T1000 (cell line): Measurements from ENCODE around the gene KDSR.

Experiments used
- DNase-seq: peaks from one replicate; lab custom pipeline; 2025; ENCODE audit warnings: mixed read lengths; lab: John Stamatoyannopoulos, UW

The KDSR gene

DNA sequence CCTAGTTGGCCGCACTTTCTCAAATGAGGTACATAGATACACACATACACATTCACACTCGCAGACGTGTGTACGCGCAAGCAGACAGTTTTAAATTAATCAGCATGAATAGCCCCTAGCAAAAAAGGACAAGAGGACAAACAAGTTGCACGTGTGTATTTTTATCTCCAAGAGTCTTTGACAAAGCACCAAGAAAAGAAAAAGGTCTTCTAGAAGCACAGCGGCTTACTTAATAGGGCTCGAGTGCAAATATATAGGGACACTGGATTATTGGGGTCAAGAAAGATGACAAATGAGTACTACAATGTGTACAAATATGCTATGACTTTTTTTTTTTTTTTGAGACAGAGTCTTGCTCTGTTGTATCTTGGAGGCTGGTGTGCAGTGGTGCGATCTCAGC, 45.7 kb downstream of the KDSR start:
- no peak for DNase-seq

DNA sequence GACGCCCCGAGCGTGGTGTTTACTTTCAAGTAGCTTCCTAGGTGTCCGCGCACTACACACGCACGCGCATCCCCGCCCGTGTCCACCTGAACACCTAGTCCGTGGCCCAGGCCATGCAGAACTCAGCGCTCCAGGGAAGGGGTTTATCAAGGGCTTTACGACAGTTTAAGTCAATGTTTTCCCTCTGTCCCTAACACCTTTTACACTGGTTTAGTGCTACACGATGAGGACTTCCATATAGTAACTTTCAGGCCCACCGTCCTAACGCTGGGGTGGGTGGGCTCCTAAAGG, 46.1 kb downstream of the KDSR start:
- DNase-seq: no peak

- DNase-seq: peak; percentile 21
Observed at GRCh38 chr18:63320123-63320974, 46.7 kb downstream of the KDSR start.

DNA sequence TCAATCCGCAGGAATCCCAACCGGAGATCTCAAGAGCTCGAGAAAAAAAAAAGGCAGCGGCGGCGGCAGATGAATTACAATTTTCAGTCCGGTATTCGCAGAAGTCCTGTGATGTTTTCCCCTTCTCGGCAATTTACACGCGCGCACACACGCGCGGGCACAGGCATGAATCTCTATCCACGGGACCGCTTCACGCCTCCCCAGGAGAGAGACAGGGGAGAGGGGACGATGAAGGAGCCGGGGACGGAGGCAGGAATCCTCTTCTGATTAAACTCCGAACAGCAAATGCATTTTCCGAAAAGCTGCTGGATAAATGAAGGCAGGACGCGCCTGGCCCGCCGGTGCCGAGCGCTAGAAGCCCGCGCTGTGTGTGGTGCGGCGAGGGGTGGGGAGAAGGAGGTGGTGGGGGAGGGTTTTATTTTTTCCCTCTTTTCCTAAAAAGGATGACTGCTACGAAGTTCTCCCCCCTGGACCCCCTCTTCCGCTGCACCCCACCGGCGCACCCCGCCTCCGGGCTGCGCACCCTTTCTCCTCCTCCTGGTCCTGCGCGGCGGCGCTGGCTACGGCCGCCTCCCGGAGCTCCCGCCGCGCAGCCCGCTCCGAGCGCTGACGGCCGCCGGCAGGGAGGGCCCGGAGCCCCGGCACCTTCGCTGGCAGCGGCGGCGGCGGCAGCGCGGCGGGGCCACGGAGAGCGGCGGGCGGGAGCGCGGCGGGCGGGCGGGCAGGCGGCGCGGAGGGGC, 47.5 kb downstream of the KDSR start, which contains the start of gene BCL2:
Gene BCL2, minus strand, starts transcription at position 387 of the 740 bp plus-strand sequence.
- no peak for DNase-seq

- DNase-seq: no peak
Observed at GRCh38 chr18:63318889-63319382, 48.1 kb downstream of the KDSR start.

DNA sequence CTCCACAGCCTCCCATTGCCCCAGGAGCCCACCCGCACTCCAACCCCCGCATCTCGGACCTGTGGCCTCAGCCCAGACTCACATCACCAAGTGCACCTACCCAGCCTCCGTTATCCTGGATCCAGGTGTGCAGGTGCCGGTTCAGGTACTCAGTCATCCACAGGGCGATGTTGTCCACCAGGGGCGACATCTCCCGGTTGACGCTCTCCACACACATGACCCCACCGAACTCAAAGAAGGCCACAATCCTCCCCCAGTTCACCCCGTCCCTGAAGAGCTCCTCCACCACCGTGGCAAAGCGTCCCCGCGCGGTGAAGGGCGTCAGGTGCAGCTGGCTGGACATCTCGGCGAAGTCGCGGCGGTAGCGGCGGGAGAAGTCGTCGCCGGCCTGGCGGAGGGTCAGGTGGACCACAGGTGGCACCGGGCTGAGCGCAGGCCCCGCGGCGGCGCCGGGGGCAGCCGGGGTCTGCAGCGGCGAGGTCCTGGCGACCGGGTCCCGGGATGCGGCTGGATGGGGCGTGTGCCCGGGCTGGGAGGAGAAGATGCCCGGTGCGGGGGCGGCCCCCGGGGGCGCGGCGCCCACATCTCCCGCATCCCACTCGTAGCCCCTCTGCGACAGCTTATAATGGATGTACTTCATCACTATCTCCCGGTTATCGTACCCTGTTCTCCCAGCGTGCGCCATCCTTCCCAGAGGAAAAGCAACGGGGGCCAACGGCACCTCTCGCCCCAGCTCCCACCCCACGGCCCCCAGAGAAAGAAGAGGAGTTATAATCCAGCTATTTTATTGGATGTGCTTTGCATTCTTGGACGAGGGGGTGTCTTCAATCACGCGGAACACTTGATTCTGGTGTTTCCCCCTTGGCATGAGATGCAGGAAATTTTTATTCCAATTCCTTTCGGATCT, 48.8 kb downstream of the KDSR start:
- no peak for DNase-seq

DNA sequence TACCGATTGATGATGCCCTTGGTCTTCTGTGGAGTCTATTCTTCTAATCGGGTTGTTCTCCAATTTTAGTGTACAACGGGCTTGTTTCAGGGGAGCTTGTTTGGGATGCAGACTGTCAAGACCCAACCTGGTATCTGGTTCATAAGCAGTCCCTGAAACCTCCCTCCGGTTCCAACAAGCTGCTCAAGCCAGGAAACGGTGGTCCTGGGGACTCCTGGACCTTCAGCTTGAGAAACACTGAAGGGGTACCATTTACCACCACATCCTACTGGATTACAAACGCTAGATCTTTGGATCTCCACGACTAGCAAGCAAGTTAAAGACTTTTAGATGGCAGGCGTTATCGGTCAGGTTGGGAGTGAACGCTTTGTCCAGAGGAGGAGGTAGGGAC, 49.5 kb downstream of the KDSR start:
- DNase-seq: no peak

DNA sequence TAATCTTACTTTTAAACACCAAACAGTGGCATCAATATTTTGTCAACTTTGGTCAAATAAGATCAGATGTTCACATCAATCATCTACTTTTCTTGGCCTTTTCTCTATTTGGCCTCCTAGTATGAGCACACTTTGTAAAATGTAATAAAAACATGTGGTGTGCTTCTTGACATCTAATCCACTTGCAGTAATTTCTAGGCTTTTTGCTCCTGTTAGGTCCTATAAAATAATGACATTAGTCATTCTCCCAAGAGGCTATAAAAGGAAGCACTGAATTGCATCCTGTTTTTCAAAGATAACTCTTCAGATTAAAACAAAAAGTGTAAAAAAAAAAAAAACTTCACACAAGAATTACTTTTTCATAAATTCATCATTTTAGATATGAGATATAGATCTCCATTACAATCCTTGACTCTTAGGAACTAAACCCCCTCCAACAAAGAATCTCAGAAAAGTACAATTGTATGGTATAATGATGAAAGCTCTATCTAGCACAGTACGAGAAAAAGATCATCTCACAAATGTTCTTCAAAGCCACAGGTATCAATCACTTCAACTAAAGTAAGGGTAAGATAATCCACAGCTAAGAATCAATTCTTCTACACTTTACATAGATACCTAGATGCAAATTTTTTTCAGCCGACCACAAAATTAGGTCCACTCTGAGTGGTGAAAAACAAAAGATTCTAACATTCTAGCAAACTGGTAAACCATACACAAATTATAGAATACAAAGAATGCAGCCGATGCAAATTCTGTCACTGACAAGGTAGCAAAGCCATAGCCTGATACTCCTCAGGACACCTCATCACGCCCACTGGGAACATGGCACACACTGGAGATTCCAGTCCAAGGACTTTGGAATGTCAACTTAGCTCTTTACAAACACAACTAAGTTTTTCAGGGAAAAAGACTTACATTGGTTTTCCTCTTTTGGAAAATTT, 50.1 kb downstream of the KDSR start:
- no peak for DNase-seq

DNA sequence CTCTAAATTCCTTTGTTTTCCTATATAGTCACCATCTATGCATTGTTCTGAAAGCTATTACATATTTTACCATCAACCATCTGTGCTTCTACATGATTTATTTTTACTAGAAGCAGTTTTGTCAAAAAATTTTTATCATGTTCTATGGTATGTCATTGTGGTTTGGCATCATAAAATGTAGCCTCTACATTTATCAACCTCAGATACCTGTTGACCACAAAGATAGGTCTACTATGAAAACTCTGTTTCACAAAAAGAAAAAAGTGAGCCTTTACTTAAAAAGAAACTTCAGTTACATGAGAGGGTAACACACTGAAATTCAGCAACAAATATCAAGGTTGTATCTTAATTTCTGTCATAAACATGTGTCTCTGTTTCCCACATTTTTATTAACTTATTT, 51.1 kb downstream of the KDSR start:
- no peak for DNase-seq

GRCh38 chr18:63315131-63315662, 51.8 kb downstream of the KDSR start:
- no peak for DNase-seq

DNA sequence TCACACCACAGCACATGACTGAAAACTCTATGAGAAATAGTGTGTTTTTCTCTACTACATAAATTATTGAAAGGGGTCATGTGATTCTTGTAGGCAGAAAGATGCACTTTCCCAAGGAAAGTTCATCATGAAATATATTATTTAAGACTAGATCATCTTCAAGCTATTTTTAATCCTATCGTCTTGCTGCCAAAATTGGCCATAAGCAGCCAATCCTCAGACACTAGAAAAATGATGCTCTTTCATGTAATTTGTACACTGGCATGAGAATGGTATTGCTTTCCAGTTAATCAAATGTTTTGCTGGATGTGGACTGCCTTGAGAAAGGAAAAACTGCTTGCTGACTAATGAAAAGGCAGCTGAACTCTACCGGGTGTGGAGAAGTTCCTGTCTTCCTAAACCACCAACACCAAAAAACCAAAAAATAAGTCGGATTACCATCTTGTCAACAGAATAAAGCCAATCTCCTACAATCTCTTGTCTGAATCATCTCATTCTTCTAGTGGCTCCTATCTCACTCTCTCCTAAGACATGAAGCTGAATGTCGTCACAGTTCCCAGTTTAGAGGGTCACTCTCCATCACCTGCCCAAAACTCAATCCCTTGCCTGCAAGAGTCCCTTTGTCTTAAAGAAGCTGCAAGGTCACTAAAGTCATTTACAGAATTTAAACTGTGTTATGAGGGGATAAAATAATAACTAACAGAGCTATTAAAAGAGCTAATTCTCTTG, 52.8 kb downstream of the KDSR start:
- DNase-seq: no peak

GRCh38 chr18:63313396-63313917, 53.5 kb downstream of the KDSR start:
- no peak for DNase-seq

DNA sequence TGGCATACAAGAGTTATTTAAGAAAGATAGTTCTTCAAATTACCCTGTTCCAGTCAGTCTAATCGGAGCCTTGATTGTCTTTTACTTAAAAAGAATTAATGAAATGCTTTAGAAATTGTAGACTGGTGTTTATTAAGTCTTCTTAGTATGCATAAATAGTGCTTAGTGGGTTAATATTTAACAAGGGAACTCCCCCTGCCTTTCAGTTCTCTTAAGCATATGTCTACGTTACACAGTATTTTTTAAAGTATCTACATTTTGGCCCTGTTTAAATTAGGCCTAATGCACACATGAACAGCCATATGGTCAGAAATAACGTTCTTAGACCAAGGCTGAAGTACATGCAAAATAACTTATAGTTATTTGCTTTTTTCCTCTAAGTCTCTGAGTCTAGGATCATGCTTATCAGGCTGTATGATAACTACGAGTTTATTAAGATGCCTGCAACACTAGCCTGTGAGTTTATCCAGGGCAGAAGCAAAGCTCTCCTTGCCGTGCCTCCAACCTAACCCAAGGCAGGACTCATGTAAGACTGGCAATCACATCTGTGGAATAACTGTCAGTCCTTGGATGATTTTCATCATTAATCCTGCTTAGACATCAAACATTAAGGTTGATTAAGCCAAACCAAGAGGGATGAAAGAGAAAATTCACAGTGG, 54.1 kb downstream of the KDSR start:
- DNase-seq: no peak

GRCh38 chr18:63312019-63312409, 55.0 kb downstream of the KDSR start:
- DNase-seq: no peak

- no peak for DNase-seq
Observed at GRCh38 chr18:63311118-63312018, 55.6 kb downstream of the KDSR start.

- DNase-seq: no peak
Observed at GRCh38 chr18:63309422-63309821, 57.6 kb downstream of the KDSR start.

DNA sequence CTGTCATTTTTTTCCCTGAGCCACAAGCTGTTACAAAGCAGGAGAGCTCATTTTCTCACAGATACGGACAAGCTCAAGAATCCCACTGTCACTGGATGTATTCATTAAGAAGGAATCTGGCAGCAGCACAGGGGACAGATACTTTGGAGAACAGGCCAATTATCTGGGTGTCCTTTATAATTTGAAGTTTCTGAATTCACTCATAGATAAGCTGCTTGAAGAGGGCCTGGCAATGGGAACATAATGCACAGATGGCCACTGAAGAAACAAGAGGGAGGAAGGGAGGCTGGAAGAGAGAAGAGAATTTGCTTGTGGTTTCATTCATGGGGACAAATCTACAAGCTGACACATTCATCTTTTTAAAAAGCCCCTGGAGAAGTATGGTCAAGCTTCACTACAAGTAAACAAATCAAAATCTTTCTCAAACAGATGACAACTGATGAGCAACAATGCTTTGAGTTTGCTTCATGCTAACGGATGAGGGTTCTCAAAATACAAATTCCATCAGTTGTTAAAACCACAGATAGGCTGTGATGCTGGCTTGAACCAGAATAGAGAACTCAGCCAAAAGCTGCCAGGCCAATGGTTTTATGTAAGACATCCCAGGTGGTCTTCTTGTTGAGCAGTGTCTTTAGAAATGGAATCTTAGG, 59.3 kb downstream of the KDSR start:
- DNase-seq: no peak
